Measurements from ENCODE around the gene GATAD2A. TPM values are rescaled to one million over a fixed set of nuclear protein-coding genes. Genes with fewer than 3 reads are reported as not detected.

GATAD2A gene
- total and polyA plus RNA-seq, 2 of the 13 experiments (the other 11 are each of a cell fraction or from before 2014, with no cell fraction given): 16.8 to 28.6 TPM

GRCh38 chr19:19404879-19405860, at the start of gene GATAD2A (continued):
- TF ChIP-seq SRY (CRISPR knock-in tag; IDR thresholded peaks at IDR 0.05) (peak; percentile 85), RXRB (CRISPR knock-in tag; IDR thresholded peaks at IDR 0.05; ENCODE audit: borderline replicate concordance) (peak; percentile 47; the same call in 1 of the 2 replicates), SMYD3 (CRISPR knock-in tag; IDR thresholded peaks at IDR 0.05) (peak; percentile 95; the same call in 1 of the 2 replicates), ZNF367 (CRISPR knock-in tag; IDR thresholded peaks at IDR 0.05; ENCODE audit: borderline replicate concordance) (peak; percentile 60; the same call in 1 of the 2 replicates), SNRNP70 (IDR thresholded peaks at IDR 0.05; ENCODE audit: low read depth, low read length) (no peak), ZBTB10 (CRISPR knock-in tag; IDR thresholded peaks at IDR 0.05; ENCODE audit: borderline replicate concordance) (peak; percentile 73), ZKSCAN5 (CRISPR knock-in tag; IDR thresholded peaks at IDR 0.05) (no peak), ZNF75D (CRISPR knock-in tag; IDR thresholded peaks at IDR 0.05; ENCODE audit: borderline replicate concordance) (no peak), ZNF703 (CRISPR knock-in tag; IDR thresholded peaks at IDR 0.05; ENCODE audit: borderline replicate concordance) (0 out of 2 replicates have a peak, but pooled peaks have one; percentile 46), ZFP41 (CRISPR knock-in tag; IDR thresholded peaks at IDR 0.05; ENCODE audit: borderline replicate concordance) (peak; percentile 47; the same call in 1 of the 2 replicates), ZNF615 (CRISPR knock-in tag; IDR thresholded peaks at IDR 0.05; ENCODE audit: borderline replicate concordance) (peak; percentile 90; the same call in 1 of the 2 replicates), KAT8 (CRISPR knock-in tag; IDR thresholded peaks at IDR 0.05) (peak; percentile 71), EED (CRISPR knock-in tag; IDR thresholded peaks at IDR 0.05) (peak; percentile 96), TEAD3 (CRISPR knock-in tag; optimal IDR thresholded peaks at IDR 0.05; ENCODE audit: borderline replicate concordance) (peak; percentile 50), BORCS8-MEF2B (CRISPR knock-in tag; IDR thresholded peaks at IDR 0.05) (peak; percentile 96), NCOA5 (CRISPR knock-in tag; IDR thresholded peaks at IDR 0.05) (no peak), JUN (CRISPR knock-in tag; IDR thresholded peaks at IDR 0.05) (peak; percentile 36; the same call in 1 of the 2 replicates), GPBP1L1 (CRISPR knock-in tag; IDR thresholded peaks at IDR 0.05) (no peak), ZNF670 (CRISPR knock-in tag; IDR thresholded peaks at IDR 0.05; ENCODE audit: borderline replicate concordance) (peak; percentile 77; the same call in 1 of the 2 replicates), MYNN (CRISPR knock-in tag; IDR thresholded peaks at IDR 0.05; ENCODE audit: low read depth) (peak; percentile 91; the same call in 1 of the 2 replicates), ZNF878 (CRISPR knock-in tag; IDR thresholded peaks at IDR 0.05) (peak; percentile 62; the same call in 1 of the 2 replicates), ZNF382 (CRISPR knock-in tag; IDR thresholded peaks at IDR 0.05; ENCODE audit: borderline replicate concordance) (no peak), HOXD1 (CRISPR knock-in tag; IDR thresholded peaks at IDR 0.05) (peak; percentile 90), ZNF816 (CRISPR knock-in tag; IDR thresholded peaks at IDR 0.05; ENCODE audit: borderline replicate concordance) (0 out of 2 replicates have a peak, but pooled peaks have one; percentile 53), ZNF383 (CRISPR knock-in tag; IDR thresholded peaks at IDR 0.05; ENCODE audit: borderline replicate concordance) (0 out of 2 replicates have a peak, but pooled peaks have one; percentile 66), ZNF780A (CRISPR knock-in tag; IDR thresholded peaks at IDR 0.05) (peak; percentile 70; the same call in 1 of the 2 replicates)
